ENCODE data around the gene KIAA1671.

Gene KIAA1671

DNA sequence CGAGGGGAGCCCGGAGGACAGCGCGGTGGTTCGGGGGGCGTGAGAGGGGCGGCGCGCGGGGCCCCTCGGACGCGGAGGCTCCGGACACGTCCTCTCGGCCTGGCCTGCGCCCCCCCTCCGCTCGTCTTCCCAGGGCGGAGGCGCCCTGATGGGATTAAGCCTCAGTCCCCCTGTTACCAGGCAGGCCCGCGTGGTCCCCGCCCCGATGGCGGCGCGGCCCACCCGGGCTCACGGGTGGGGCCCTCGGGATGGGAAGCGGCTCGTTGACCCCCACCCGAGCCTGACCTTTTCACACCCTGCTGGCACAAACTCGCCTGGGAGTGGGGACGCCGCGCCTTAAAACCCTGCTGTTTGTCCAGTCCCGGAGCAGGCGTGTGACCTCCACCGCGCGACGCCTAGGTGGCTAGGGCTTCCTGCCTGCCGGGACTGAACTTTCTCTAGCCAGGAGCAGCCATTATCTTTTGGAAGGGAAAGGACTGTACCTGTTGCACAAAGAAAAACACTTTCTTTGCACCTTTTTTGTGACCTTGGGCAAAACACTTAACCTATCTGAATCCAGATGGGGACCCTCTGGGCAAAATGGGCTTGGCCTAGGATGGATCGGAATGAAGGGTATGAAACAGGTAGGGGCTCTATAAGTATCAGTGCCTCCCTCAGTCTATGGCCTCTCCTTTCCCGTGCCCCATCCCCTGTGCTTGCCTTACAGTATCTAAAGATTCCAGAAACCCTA is 1.0 kb downstream of the KIAA1671 start:
- no peak for DNase-seq

DNA sequence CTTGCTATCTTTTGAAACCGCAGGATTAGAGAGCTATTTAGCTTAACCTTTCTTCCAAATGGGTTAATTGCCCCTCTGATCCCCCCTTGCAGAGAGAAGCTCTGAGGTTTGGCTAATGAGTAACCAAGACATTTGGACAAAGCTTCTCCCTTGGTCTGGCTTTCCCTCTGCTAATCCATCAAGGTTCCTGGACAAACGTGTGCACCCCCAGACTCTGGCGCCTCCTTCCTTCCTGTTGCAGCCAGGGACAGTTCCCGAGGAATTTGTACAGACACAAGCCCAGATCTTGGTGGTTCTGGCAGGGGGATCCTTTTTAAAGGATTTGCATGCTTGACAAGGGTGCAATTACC is 1.6 kb downstream of the KIAA1671 start:
- DNase-seq = no peak

DNA sequence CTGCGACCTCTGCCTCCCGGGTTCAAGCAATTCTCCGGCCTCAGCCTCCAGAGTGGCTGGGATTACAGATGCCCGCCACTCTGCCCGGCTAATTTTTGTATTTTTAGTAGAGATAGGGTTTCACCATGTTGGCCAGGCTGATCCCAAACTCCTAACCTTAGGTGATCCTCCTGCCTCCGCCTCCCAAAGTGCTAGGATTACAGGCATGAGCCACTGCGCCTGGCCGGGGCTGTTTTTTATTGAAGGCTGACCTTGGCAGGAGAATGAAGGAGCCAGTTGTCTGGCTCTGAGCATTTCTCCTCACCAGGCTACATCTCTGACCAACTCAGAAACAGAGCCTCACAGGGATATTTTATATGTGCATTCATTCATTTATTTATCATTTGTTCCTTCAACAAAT is 2.3 kb downstream of the KIAA1671 start:
- DNase-seq = no peak

DNA sequence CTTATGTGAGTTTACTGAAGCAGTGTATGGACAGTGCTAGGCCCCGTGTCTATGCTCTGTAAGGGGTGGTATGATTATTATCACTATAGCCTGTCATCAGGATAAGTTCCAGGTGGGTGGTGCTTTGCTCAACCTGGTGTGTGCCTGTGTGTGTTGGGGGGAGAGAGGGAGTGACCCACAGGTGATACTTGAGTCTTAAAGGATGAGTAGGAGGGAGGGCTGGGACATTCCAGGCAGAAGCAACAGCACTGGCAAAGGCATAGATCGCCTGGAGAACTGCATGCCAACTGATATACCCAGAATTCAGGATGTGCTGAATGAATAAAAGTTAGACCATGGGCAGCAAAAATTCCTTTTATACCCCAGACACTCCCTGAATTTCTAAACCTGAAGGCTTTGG is 4.5 kb downstream of the KIAA1671 start:
- DNase-seq = no peak

DNA sequence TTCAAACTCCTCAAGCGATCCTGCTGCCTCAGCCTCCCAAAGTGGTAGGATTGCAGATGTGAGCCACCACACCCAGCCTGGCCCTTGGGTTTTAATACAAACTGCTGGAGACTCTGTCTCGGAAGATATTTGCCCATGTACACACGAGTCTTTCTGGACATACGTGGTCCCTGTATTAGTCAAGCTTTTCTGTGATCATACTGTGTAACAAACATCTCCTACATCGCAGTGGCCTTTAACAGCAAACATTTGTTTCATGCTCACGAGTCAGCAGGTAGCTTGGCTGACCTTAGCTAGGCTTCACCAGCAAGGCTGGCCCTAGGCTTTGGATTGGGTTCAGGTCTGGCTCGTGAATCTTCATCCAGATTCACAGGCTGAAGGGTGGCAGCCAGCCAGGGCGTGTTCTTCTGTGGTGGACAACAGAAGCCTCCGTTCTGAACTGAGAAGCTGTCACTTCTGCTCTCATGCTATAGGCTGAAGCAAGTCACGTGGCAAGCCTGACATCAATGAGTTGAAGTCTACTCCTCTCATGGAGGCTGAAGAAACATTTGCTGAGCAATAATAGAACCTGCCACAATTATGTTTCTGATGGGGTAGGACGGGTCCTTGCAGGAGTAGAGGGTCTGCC is 8.8 kb downstream of the KIAA1671 start:
- DNase-seq = no peak

DNA sequence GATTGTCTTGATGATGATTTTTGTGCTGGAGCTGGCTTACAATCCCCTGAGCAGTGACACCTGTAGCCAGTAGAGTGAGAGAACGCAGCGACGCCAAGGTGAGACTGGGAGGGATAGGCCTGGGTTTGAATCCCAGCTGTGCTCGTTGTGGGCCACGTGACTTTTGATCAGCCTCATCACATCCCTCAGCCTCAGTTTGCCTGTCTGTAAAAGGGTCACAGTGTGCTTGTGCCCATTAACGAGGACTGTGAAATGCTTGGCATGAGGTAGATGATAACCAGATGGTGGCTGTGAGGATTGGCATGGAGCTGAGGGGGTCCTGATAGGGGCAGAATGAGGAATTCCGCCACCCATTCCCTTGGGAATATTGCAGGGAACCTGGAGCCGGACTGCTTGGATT is 9.6 kb downstream of the KIAA1671 start:
- no peak for DNase-seq

DNA sequence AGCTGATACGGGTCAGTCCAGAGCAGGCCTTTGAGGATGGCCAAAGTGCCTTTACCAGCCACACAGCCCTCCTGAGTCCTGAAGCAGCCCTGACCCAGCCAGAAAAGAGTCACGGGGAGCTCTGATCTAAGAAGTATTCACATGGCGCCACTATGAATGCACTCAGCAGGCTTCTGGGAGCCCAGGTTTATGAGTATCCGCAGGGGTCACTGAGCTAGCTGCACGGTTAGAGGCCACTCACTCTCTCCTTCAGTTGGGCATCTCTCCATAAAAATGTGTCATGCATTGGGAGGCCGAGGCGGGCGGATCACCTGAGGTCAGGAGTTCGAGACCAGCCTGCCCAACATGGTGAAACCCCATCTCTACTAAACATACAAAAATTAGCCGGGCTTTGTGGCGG is 10.3 kb downstream of the KIAA1671 start:
- no peak for DNase-seq

DNA sequence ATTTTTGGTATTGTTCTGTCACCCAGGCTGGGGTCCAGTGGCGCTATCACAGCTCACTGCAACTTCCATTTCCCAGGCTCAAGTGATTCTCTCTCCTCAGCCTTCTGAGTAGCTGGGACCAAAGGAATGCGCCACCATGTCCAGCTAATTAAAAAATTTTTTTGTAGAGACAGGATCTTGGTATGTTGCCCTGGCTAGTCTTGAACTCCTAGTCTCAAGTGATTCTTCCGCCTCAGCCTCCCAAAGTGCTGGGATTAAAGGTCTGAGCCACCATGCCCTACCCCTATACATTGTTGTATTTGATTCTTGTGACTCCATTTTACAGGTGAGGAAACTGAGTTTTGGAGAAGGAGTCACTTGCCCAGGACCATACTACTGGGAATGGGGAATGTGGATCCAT is 11.9 kb downstream of the KIAA1671 start:
- no peak for DNase-seq

DNA sequence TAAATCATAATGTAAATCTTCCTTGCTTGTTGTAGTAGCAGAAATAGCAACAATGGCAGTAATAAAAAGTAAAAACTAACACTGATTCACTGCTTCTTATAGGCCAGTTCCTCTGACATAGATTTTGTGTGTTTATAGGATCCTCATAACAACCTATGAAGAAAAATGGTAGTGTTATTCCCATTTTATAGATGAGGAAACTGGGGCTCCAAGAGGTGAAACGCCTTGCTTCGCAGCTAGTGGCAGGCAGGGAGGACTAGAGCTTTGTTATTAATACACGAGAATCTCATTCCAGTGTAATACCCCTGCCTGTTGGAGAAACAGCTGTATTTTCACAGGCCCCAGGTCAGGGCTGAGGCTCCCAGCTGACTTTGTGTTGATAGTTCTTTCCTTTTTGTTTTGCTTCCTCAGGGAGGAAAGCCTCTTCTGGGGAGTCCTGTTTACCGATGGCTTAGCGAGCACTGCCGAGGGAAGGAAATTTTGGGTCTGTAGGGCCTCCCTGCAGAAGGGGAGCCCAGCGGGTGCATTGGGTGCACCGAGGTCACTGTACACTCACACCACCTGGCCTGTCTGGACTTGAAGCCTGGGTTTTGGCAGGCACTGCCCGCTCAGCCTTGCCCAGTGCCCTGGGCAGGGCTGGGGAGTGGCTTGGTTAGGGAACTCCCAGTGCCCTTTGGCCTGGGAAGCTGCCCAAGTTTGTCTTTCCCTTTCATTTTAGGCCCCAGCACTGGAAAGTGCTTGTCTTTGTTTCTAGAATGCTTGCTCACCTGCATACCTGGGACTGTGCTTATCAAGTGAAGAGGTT is 13.5 kb downstream of the KIAA1671 start:
- no peak for DNase-seq

DNA sequence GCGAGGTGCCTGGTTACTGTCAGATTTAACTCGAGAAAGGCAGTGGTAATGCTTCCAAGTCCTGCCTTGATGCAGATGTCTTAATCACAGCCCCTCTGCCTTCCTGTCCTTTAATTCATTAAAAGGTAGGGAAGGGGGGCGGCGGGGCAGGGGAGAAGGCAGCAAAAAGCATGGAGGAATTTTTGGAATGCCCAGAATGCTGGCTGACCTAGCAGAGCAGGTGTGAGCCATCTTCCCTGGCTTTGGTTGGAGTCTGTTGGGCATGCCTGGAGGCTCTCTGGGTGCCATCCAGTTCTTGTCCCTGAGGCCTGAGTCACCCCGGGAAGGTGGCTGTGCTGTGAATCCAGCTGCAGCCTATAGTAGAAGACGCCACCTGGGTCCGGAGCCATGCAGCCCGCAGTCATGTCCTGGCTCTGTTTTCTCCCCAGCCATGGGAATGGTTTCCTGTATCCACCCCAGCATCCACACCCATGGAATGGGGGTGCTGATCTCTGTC is 15.6 kb downstream of the KIAA1671 start:
- DNase-seq = no peak

DNA sequence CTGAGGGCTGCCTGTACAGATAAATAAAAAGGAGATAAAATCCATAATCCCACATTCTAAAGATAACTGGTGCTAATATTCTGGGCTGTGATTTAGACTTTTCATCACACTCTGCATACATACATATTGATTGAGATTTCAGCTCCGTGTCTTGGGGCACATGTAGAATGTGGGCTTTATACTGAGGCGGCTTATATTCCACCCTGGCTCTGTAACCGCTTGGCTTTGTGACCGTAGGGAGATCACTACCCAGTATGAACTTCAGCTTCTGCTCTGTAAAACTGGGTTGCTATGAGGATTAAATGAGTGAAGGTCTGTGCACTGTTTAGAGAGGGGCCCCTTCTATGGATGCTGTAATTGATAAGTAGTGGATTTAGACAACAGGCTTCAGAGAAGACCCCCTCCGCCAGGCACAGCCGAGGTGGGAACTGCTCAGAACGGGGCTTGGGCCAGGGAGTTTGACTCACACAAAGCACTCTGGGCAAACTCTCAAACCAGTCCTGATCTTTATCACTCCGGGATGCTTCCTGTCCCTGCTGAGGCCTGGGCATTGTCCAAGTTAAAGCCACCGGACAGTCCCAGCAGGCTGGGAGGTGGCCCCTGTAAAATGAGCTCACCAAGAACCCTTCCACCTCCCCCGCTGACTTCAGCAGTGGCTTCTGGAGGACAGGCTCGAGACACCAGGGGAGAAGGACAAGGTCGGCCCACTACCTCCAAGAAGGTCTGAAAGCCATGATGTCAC is 17.2 kb downstream of the KIAA1671 start:
- no peak for DNase-seq

DNA sequence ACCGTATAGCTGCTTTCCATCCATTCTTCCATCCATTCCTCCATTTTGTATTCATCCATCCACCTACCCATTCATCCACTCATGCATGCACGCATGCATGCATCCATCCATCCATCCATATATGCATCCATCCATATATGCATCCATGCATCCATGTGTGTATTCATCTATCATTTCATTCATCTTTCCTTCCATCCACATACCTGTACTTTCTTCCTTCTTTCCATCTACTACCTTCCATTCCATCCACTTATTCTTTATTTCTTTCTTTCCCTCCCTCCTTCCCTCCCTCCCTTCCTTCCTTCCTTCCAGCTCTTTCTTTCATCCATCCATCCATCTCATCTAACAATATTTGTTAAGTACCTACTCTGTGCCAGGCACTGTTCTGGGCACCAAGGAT is 19.9 kb downstream of the KIAA1671 start:
- no peak for DNase-seq

DNA sequence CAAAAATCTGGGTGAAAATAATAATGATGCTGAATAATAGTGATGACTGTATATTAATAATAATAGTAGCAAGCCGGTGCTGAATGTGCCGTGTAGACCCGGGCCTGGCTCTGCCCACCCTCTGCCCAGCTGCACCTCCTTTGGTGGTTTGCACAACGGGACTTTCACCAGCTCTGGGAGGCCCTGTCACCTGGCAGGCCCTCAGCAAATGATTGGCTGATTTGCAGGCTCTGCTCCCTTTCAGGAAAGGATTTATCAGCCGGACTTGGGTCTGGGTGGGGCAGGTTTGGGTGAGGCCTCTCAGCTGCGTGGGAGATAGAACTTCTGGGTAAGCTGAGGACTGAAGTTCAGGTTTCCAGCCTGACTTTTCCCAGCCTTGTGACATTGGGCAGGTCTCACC is 21.4 kb downstream of the KIAA1671 start:
- no peak for DNase-seq

DNA sequence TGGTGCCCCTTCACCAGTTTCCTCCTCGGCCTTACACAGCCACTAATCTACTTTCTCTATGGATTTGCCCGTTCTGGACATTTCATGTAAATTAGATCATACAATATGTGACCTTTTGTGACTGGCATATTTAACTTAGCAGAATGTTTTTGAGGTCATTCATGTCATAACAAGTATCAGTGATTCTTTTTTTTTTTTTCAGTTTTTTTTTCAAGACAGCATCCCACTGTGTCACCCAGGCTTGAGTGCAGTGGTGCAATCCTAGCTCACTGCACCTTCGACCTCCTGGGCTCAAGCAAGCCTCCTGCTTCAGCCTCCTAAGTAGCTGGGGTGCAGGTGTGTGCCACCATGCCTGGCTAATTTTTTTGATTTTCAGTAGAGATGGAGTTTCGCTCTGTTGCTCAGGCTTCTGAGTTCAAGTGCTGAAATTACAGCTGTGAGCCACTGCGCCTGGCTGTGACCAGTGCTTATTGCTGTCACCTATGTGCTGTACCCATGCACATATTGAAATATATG is 22.7 kb downstream of the KIAA1671 start:
- no peak for DNase-seq

DNA sequence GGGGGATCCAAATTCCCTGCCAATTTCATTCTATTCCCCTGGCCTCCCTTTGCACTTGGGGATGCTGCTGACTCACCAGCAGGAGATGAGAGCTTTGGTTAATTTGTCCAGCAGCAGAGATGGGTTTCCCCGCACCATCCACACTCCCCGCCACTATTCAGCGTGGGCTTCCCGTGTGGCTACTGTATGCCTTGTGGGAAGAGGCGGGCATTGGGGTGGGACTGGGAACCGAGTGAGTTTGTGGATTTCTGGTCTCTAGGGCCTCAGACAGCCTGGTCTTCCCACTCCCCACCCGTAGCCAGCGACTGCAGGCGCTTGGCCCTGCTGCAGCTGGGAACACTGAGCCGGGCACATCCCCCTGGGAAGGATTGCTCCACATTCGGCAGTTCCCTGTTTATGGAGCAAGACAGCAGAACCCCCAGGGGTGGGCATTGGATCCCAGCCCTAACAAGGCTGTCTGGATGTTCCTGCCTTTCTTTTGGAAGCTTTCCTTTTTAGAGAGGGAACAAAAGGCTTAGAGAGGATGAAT is 23.4 kb downstream of the KIAA1671 start:
- DNase-seq = no peak

DNA sequence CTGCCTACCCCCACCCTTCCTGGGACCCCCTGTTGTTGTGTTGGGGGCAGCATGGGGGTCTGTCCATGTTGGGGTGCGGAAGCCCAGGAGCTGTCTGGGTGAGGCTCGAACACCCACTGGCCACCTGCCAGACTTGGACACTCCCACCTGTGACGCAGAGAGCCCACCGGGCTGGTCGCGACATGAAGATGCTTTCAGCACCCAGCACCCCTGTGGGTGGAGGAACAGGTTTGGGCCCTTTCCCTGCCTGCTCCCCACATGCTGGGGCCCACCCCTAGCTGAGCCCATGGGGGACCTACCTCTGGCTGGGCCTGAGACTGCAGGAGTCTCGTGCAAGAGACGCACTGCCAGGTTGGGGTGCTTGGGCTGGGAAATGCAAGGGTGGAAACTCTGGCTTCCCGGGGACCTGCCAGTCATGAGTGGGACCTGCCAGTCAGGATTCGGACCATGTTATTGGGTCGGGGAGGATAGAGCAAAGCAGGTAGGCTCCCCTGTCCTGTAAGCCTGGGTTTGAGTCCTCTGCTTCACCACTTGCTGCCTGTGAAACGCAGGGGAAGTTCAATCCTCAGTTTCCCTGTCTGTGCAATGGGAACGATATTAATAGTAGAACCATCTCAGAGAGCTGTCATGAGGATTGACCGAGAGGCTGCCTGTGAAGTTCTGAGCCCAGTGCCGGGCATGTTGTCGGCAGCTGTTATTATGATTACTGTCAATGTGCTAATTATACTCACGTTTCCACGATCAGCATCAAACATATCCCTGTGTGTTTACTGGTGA is 24.1 kb downstream of the KIAA1671 start:
- DNase-seq = no peak

DNA sequence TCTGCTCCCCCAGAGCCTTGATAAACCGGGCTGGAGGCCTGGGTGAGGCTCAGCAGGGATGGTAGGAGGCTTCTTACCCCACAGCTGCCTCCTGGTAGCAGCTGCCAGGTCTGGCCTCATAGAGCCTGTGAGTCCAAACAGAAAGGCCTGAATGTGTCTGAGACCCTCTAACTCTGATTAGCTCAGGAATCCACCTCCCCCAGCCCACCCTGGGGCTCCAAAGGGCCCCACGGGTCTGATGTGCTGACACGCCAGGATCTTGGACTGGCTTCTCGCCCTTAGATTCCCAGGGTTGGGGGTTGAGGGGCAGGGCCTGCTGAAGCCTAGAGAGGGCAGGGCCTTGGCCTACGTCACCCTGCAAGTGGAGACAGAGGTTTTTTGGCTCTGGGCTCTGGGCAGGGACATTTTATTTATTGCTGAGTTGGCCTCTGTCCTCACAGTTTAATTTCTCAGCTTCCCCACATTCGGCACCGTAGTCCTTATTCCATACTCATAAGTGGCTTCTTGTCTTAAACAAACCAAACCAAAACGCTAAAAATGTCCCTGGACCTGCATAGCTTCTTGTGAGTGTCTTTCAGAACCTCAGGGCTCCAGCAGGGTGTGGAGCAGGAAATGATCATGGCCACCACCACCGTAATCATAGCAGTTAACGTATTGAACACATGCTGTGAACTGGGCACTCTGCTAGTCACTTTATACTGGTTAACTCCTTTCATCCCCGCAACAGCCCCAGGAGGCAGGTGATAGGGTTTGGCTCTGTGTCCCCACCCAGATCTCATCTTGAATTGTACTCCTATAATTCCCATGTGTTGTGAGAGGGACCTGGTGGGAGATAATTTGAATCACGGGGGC is 25.1 kb downstream of the KIAA1671 start:
- DNase-seq = no peak

DNA sequence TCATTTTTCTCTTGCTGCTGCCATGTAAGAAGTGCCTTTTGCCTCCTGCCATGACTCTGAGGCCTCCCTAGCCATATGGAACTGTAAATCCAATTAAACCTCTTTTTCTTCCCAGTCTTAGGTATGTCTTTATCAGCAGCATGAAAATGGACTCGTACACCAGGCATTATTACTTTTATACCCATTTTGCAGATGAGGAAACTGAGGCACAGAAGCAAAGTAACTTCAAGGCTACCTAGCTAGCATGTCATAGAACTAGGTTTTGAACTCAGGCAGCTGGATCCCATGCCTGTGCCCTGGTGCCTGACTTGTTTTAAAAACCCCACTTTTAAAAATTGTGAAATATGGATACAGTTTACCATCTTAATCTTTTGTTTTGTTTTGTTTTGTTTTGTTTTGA is 25.8 kb downstream of the KIAA1671 start:
- DNase-seq = no peak

DNA sequence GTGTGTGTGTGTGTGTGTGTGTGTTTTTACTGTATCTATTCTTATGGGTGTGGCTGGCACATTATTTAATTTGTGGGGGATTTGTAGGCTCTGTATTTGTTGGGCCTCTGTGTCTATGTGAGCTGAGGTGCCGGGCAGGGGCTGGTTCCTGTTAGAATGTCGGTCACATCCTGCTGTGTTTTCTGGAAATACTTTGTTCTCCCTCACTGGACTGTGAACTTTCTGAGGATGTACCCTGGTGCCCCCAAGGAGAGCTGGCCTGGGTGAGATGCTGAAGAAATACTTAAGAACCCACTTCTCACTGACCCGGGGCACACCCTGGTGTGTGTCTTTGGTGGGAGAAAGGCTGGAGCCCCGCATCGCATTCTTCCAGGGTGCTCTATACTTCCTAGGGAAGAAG is 28.6 kb downstream of the KIAA1671 start:
- DNase-seq = no peak

DNA sequence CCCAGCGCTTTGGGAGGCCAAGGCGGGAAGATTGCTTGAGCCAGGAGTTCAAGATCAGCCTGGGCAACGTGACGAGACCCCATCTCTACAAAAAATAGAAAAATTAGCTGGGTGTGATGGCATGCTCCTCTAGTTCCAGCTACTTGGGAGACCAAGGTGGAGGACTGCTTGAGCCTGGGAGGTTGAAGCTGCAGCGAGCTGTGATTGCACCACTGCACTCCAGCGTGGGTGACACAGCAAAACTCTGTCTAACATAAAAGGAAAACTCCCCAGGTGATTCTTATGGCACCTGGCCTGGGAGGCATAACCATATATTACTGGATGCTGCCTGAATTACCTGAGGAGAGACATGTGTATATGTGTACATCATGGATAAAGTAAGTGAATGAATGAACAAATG is 29.1 kb downstream of the KIAA1671 start:
- DNase-seq = no peak
